ENCODE measurements around the gene ATF3. TPM values are rescaled to one million over a fixed set of nuclear protein-coding genes. Genes with fewer than 3 reads are reported as not detected.

ATF3 gene
- total RNA-seq, 1 donor from 2014 or later, result 34.9 TPM

GRCh38 chr1:212589446-212589845 is 19.1 kb upstream of the ATF3 start:
- no peaks in the 10 kb centered on the region for H3K36me3 ChIP-seq
- H3K27ac ChIP-seq, result no peak overlapping the region
- H3K4me3 ChIP-seq, result no peak overlapping the region
- TF ChIP-seq POLR2A (IDR thresholded peaks at IDR 0.05) (no peak), POLR2AphosphoS5 (IDR thresholded peaks at IDR 0.05; ENCODE audit: insufficient read depth in 1 of 2, low read depth in 1 of 2) (no peak), CTCF (IDR thresholded peaks at IDR 0.05) (no peak)
- intact Hi-C loops (cut with DNase I), result loop anchor here (5.0 kb wide), 1 partner anchor 1528 kb away; no protein-coding TSS in a partner anchor
- H3K4me1 ChIP-seq, result no peaks in the 10 kb centered on the region
- H3K27me3 ChIP-seq, result no peaks in the 10 kb centered on the region
- H3K9me3 ChIP-seq, result no peaks in the 10 kb centered on the region
- peak in 1 of 2 donors; percentile 49 for DNase-seq (ENCODE audit: extremely low spot score in 2 of 2)

GRCh38 chr1:212591922-212592321 is 16.6 kb upstream of the ATF3 start:
- intact Hi-C loops (cut with DNase I), result no loop called here
- TF ChIP-seq POLR2AphosphoS5 (IDR thresholded peaks at IDR 0.05; ENCODE audit: insufficient read depth in 1 of 2, low read depth in 1 of 2), result no peak
- no peak for TF ChIP-seq CTCF (IDR thresholded peaks at IDR 0.05)
- TF ChIP-seq POLR2A (IDR thresholded peaks at IDR 0.05), result no peak

GRCh38 chr1:212593821-212594251 is 14.7 kb upstream of the ATF3 start:
- H3K36me3 ChIP-seq, result no peaks in the 10 kb centered on the region
- H3K4me1 ChIP-seq, result no peaks in the 10 kb centered on the region
- no peaks in the 10 kb centered on the region for H3K9me3 ChIP-seq
- no peak overlapping the region for H3K27ac ChIP-seq
- H3K27me3 ChIP-seq, result no peaks in the 10 kb centered on the region
- no peak for TF ChIP-seq POLR2A (IDR thresholded peaks at IDR 0.05)
- TF ChIP-seq CTCF (IDR thresholded peaks at IDR 0.05), result no peak
- TF ChIP-seq POLR2AphosphoS5 (IDR thresholded peaks at IDR 0.05; ENCODE audit: insufficient read depth in 1 of 2, low read depth in 1 of 2), result no peak
- DNase-seq (ENCODE audit: extremely low spot score in 2 of 2), result peak in 1 of 2 donors; percentile 54
- intact Hi-C loops (cut with DNase I), result no loop called here
- H3K4me3 ChIP-seq, result no peak overlapping the region

More at GRCh38 chr1:212591922-212592321, 16.6 kb upstream of the ATF3 start:
- Histone ChIP-seq H3K27me3 (no peaks in the 10 kb centered on the region), H3K9me3 (no peaks in the 10 kb centered on the region), H3K4me1 (no peaks in the 10 kb centered on the region), H3K36me3 (no peaks in the 10 kb centered on the region), H3K4me3 (no peak overlapping the region), H3K27ac (no peak overlapping the region)
- DNase-seq (ENCODE audit: extremely low spot score in 2 of 2), result no peak

- no peaks in the 10 kb centered on the region for H3K9me3 ChIP-seq
- intact Hi-C loops (cut with DNase I), result no loop called here
- no peak overlapping the region for H3K27ac ChIP-seq
- TF ChIP-seq POLR2A (IDR thresholded peaks at IDR 0.05), result no peak
- no peak for TF ChIP-seq POLR2AphosphoS5 (IDR thresholded peaks at IDR 0.05; ENCODE audit: insufficient read depth in 1 of 2, low read depth in 1 of 2)
- TF ChIP-seq CTCF (IDR thresholded peaks at IDR 0.05), result no peak
- no peaks in the 10 kb centered on the region for H3K4me1 ChIP-seq
- H3K27me3 ChIP-seq, result no peaks in the 10 kb centered on the region
- no peak overlapping the region for H3K4me3 ChIP-seq
- H3K36me3 ChIP-seq, result no peaks in the 10 kb centered on the region
- DNase-seq (ENCODE audit: extremely low spot score in 2 of 2), result peak in 1 of 2 donors; percentile 70
These were observed 13.9 kb upstream of the ATF3 start for GRCh38 chr1:212594640-212595039.

- TF ChIP-seq POLR2AphosphoS5 (IDR thresholded peaks at IDR 0.05; ENCODE audit: insufficient read depth in 1 of 2, low read depth in 1 of 2) (no peak), CTCF (IDR thresholded peaks at IDR 0.05) (no peak), POLR2A (IDR thresholded peaks at IDR 0.05) (no peak)
- Histone ChIP-seq H3K4me3 (no peak overlapping the region), H3K36me3 (no peaks in the 10 kb centered on the region)
These were observed 13.3 kb upstream of the ATF3 start for GRCh38 chr1:212595229-212595628.

More at GRCh38 chr1:212595229-212595628, 13.3 kb upstream of the ATF3 start:
- Histone ChIP-seq H3K27me3 (no peaks in the 10 kb centered on the region), H3K4me1 (no peaks in the 10 kb centered on the region), H3K9me3 (no peaks in the 10 kb centered on the region), H3K27ac (no peak overlapping the region)
- DNase-seq (ENCODE audit: extremely low spot score in 2 of 2), result no peak
- intact Hi-C loops (cut with DNase I), result no loop called here

Data from vagina (tissue), 2 donors.